Mesenchymal stem cell (in vitro differentiated cells and primary cell): Measurements from ENCODE around the gene ERBB2.

Experiments used
- DNase-seq: peaks from one replicate; pipeline ENCODE4 v3.0.0-alpha.2; 2013
- H2AFZ ChIP-seq: one replicate; pipeline ENCODE4 v1.6.1; 2013; ENCODE audit warnings: low read depth, mild to moderate bottlenecking, control low read depth, inconsistent platforms, low read length, moderate library complexity
- H2AK5ac ChIP-seq: 2 replicates; pipeline ENCODE4 v1.6.1; 2013; ENCODE audit warnings: low read length, moderate library complexity, mild to moderate bottlenecking, inconsistent platforms; ENCODE audit not compliant: severe bottlenecking
- H2BK120ac ChIP-seq: one replicate; pipeline ENCODE4 v1.6.1; 2013; ENCODE audit warnings: low read depth, mild to moderate bottlenecking, inconsistent platforms, low read length, moderate library complexity
- H2BK12ac ChIP-seq, 2 experiments: one replicate each; pipeline ENCODE4 v1.6.1; 2013; ENCODE audit warnings: inconsistent platforms in 2 of 2, low read length in 2 of 2, mild to moderate bottlenecking in 2 of 2, moderate library complexity in 2 of 2, control low read depth in 1 of 2
- H2BK15ac ChIP-seq: one replicate; pipeline ENCODE4 v1.6.1; 2013; ENCODE audit warnings: mild to moderate bottlenecking, low read depth, inconsistent platforms; ENCODE audit not compliant: poor library complexity, severe bottlenecking
- H2BK5ac ChIP-seq: 2 replicates; pipeline ENCODE4 v1.6.1; 2013; ENCODE audit warnings: low read depth, mild to moderate bottlenecking, low read length, control low read depth, inconsistent platforms; ENCODE audit not compliant: poor library complexity, severe bottlenecking
- H3K14ac ChIP-seq, 2 experiments: one replicate each; pipeline ENCODE4 v1.6.1; 2013; ENCODE audit warnings: inconsistent platforms in 2 of 2, low read length in 2 of 2, control low read depth in 1 of 2, mild to moderate bottlenecking in 1 of 2, moderate library complexity in 1 of 2
- H3K18ac ChIP-seq, 2 experiments: one replicate each; pipeline ENCODE4 v1.6.1; 2013; ENCODE audit warnings: inconsistent platforms in 2 of 2, low read length in 2 of 2, control low read depth in 1 of 2, low read depth in 1 of 2, mild to moderate bottlenecking in 1 of 2
- H3K23ac ChIP-seq, 2 experiments: one replicate each; pipeline ENCODE4 v1.6.1; 2013; ENCODE audit warnings: inconsistent platforms in 2 of 2, low read length in 2 of 2, mild to moderate bottlenecking in 2 of 2, moderate library complexity in 2 of 2, control low read depth in 1 of 2
- H3K27ac ChIP-seq: 2 replicates; pipeline ENCODE4 v1.5.1; 2013; ENCODE audit warnings: mild to moderate bottlenecking, moderate library complexity, low read length, control low read depth, inconsistent platforms; ENCODE audit not compliant: poor library complexity, severe bottlenecking
- H3K27me3 ChIP-seq, 2 experiments: 2 replicates each; pipeline versions ENCODE4 v1.6.1 to v1.7.0; 2013; ENCODE audit warnings: low read length in 2 of 2, mild to moderate bottlenecking in 2 of 2, moderate library complexity in 2 of 2, control low read depth in 1 of 2, inconsistent platforms in 1 of 2; ENCODE audit not compliant: control insufficient read depth in 1 of 2, insufficient read depth in 1 of 2
- H3K36me3 ChIP-seq, 2 experiments: 2 replicates each; pipeline versions ENCODE4 v1.6.1 to v1.7.0; 2013; ENCODE audit warnings: low read length in 2 of 2, control low read depth in 1 of 2, inconsistent platforms in 1 of 2, low read depth in 1 of 2, mild to moderate bottlenecking in 1 of 2; ENCODE audit not compliant: insufficient read depth in 2 of 2, control insufficient read depth in 1 of 2
- H3K4ac ChIP-seq, 2 experiments: one replicate each; pipeline ENCODE4 v1.6.1; 2013; ENCODE audit warnings: inconsistent platforms in 2 of 2, low read length in 2 of 2, mild to moderate bottlenecking in 2 of 2, moderate library complexity in 2 of 2, control low read depth in 1 of 2, low read depth in 1 of 2
- H3K4me1 ChIP-seq: 2 replicates; pipeline ENCODE4 v1.6.1; 2013; ENCODE audit warnings: low read depth, low read length, control low read depth; ENCODE audit not compliant: control insufficient read depth, insufficient read depth
- H3K4me2 ChIP-seq: 2 replicates; pipeline ENCODE4 v1.6.1; 2013; ENCODE audit warnings: low read length, mild to moderate bottlenecking, inconsistent platforms; ENCODE audit not compliant: poor library complexity, severe bottlenecking
- H3K4me3 ChIP-seq, 2 experiments: 2 replicates each; pipeline versions ENCODE4 v1.5.1 to v1.7.0; 2013; ENCODE audit warnings: low read length in 2 of 2, mild to moderate bottlenecking in 2 of 2, control low read depth in 1 of 2, low read depth in 1 of 2; ENCODE audit not compliant: insufficient read depth in 1 of 2
- H3K79me1 ChIP-seq: replicated peaks from 2 replicates; pipeline ENCODE4 v1.6.1; 2013; ENCODE audit warnings: mild to moderate bottlenecking, control low read depth, low read length, inconsistent platforms; ENCODE audit not compliant: poor library complexity, severe bottlenecking
- H3K9ac ChIP-seq: 2 replicates; pipeline ENCODE4 v1.7.0; 2013; ENCODE audit warnings: mild to moderate bottlenecking, low read length, moderate library complexity
- H3K9me3 ChIP-seq: 2 replicates; pipeline ENCODE4 v1.7.0; 2013; ENCODE audit warnings: mild to moderate bottlenecking, low read length; ENCODE audit not compliant: control insufficient read depth
- H4K8ac ChIP-seq: one replicate; pipeline ENCODE4 v1.6.1; 2013; ENCODE audit warnings: inconsistent platforms, mild to moderate bottlenecking, low read length, moderate library complexity
- H4K91ac ChIP-seq: one replicate; pipeline ENCODE4 v1.6.1; 2013; ENCODE audit warnings: mild to moderate bottlenecking, low read length, inconsistent platforms
- WGBS: methylation state at CpG from one replicate; pipeline ENCODE4 v1.1.7; 2013; ENCODE audit warnings: mixed read lengths; 5-methylcytosine and 5-hydroxymethylcytosine counted together

The ERBB2 gene

DNA sequence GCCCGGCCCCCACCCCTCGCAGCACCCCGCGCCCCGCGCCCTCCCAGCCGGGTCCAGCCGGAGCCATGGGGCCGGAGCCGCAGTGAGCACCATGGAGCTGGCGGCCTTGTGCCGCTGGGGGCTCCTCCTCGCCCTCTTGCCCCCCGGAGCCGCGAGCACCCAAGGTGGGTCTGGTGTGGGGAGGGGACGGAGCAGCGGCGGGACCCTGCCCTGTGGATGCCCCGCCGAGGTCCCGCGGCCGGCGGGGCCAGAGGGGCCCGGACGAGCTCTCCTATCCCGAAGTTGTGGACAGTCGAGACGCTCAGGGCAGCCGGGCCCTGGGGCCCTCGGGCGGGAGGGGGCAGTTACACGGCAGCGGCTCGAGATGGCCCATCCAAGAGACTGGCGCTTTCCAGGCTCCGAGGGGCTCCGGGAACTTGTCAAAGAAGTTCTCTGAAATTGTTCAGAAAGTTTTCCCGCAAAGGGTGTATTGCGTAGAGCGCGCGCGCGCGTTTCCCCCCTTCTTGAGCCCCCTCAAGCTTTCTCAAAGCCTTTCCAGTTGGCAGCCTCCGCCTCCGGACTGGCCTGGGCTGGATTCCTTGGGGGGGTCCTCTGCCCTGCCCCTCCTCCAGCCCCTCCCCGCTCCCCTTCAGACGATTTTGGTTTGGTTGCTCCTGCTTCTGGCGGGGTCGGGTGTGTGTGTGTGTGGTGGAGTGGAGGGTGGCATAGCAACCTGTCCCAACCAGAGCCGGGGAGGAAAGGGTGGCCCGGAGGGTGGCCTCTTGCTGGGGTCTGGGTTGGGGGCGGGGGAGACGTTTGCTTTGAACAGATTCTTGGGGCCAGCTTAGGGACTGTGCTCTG lies 504 bp downstream of the ERBB2 start:
- Histone ChIP-seq H2BK12ac (peak overlapping the region in 1 of 2 experiments; percentile 37), H3K79me1 (peaks cover 29% of the 10 kb centered on the region), H2BK15ac (peak overlapping the region; percentile 57), H3K4ac (peak overlapping the region in 1 of 2 experiments; percentile 83), H3K27ac (no peak overlapping the region), H3K4me2 (peak overlapping the region; percentile 91), H2BK120ac (peak overlapping the region; percentile 50), H3K23ac (no peak overlapping the region), H2AFZ (peak overlapping the region; percentile 73), H4K91ac (peak overlapping the region; percentile 96), H3K18ac (peak overlapping the region; percentile 72 to 79), H3K4me1 (peaks cover 36% of the 10 kb centered on the region), H3K14ac (peak overlapping the region in 1 of 2 experiments; percentile 97), H3K27me3 (no peaks in the 10 kb centered on the region), H2AK5ac (no peak overlapping the region), H3K36me3 (peaks cover 0 to 22% of the 10 kb centered on the region in 2 experiments), H4K8ac (peak overlapping the region; percentile 66), H2BK5ac (peak overlapping the region; percentile 70), H3K9ac (peak overlapping the region; percentile 88), H3K4me3 (peak overlapping the region; percentile 83 to 92), H3K9me3 (no peaks in the 10 kb centered on the region)
- DNase-seq = peak; percentile 48
- under 1% methylated on average over 42 of the region's 57 CpGs for WGBS

DNA sequence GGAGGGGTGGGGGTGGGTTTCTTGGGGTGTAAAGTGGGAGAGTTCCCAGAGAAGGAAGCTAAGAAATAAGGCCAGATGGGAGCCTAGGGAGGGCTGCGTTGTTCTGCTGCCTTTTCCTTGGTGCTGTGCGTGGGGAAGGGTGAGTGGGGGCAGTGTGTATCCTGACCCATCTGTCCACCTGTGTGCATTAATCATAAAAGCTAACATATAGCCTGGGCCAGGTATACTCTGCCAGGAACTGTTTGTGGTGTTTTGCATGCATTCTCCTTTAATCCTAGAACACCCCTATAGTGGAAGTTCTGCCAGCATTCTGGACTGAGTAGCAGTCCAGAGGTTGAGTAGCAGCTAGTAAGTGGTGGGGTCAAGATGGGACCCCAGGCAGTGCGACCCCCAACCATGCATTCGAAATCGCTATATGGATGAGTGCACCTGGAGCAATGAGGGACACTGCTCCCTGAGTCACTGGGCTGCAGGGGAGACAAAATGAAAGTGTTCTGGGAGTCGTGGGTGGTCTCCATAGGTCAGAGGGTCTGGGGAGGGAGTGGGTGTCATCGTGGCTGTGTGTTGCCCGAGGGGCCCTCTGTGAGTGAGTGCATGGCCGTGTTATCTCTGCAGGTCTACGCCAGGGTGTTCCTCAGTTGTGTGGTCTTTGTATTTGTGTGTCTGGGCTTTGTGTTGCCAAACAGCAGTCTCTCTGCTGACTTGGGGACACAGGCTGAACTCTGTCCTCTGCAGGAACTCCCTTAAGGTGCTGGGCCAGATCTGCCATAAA lies 1.3 kb downstream of the ERBB2 start:
- Histone ChIP-seq H3K36me3 (peaks cover 0 to 28% of the 10 kb centered on the region in 2 experiments), H4K8ac (no peak overlapping the region), H3K14ac (peak overlapping the region in 1 of 2 experiments; percentile 23), H2BK12ac (peak overlapping the region in 1 of 2 experiments; percentile 66), H2BK15ac (no peak overlapping the region), H3K9ac (peak overlapping the region; percentile 88), H2AK5ac (peak overlapping the region; percentile 55), H3K18ac (peak overlapping the region in 1 of 2 experiments; percentile 37), H2BK5ac (no peak overlapping the region), H3K4ac (no peak overlapping the region), H3K4me2 (peak overlapping the region; percentile 91), H3K27ac (no peak overlapping the region), H3K9me3 (no peaks in the 10 kb centered on the region), H3K4me3 (peak overlapping the region; percentile 83 to 92), H3K27me3 (no peaks in the 10 kb centered on the region), H3K4me1 (peaks cover 36% of the 10 kb centered on the region), H2BK120ac (no peak overlapping the region), H2AFZ (no peak overlapping the region), H3K23ac (no peak overlapping the region), H3K79me1 (peaks cover 35% of the 10 kb centered on the region), H4K91ac (no peak overlapping the region)
- DNase-seq = no peak
- WGBS = 53% methylated on average over 8 of the region's 10 CpGs

- Histone ChIP-seq H3K4me2 (peak overlapping the region; percentile 91), H4K8ac (no peak overlapping the region), H3K27me3 (no peaks in the 10 kb centered on the region), H3K36me3 (peaks cover 1 to 35% of the 10 kb centered on the region in 2 experiments), H2BK5ac (no peak overlapping the region), H3K9ac (no peak overlapping the region), H2AK5ac (no peak overlapping the region), H3K18ac (no peak overlapping the region), H2BK120ac (no peak overlapping the region), H2BK15ac (no peak overlapping the region), H3K4ac (no peak overlapping the region), H3K4me1 (peaks cover 36% of the 10 kb centered on the region), H3K4me3 (peak overlapping the region in 1 of 2 experiments; percentile 83), H3K14ac (peak overlapping the region in 1 of 2 experiments; percentile 18), H3K27ac (no peak overlapping the region), H2AFZ (no peak overlapping the region), H3K23ac (no peak overlapping the region), H3K9me3 (no peaks in the 10 kb centered on the region), H2BK12ac (no peak overlapping the region), H3K79me1 (peaks cover 42% of the 10 kb centered on the region), H4K91ac (no peak overlapping the region)
- WGBS = 89% methylated on average over 3 of the region's 4 CpGs
- no peak for DNase-seq
Observed at GRCh38 chr17:39701784-39702422, 2.0 kb downstream of the ERBB2 start.
